NCI-H2227 treated with DMSO at 0.1 percent for 48 hours (cell line): ENCODE measurements around the gene SCYGR2.

Experiments used
- DNase-seq: peaks from one replicate; lab custom pipeline; 2025; lab: John Stamatoyannopoulos, UW

Gene SCYGR2

GRCh38 chr2:227613272-227613660 lies 14.6 kb downstream of the SCYGR2 start:
- DNase-seq, result no peak

- no peak for DNase-seq
Observed at GRCh38 chr2:227614246-227614645, 15.6 kb downstream of the SCYGR2 start.

GRCh38 chr2:227614740-227615139 lies 16.0 kb downstream of the SCYGR2 start, which contains the start of gene SCYGR3:
Gene SCYGR3 (minus strand): TSS chr2:227614840. CDS start chr2:227614840, 0 bp downstream.
- no peak for DNase-seq

- DNase-seq, result no peak
Observed at GRCh38 chr2:227615181-227615580, 16.5 kb downstream of the SCYGR2 start.

- DNase-seq, result no peak
Observed at GRCh38 chr2:227615906-227616305, 17.2 kb downstream of the SCYGR2 start.

- DNase-seq, result no peak
Observed at GRCh38 chr2:227616631-227617030, 17.9 kb downstream of the SCYGR2 start.

- DNase-seq, result no peak
Observed at GRCh38 chr2:227617316-227618230, 18.9 kb downstream of the SCYGR2 start, which contains the start of gene SCYGR4. Gene SCYGR4 (plus strand): TSS chr2:227617498. CDS start chr2:227617498, 0 bp downstream.

GRCh38 chr2:227623226-227623625 lies 24.5 kb downstream of the SCYGR2 start:
- DNase-seq, result no peak

- DNase-seq, result no peak
Observed at GRCh38 chr2:227625420-227625819, 26.7 kb downstream of the SCYGR2 start.

GRCh38 chr2:227626580-227627151 lies 28.0 kb downstream of the SCYGR2 start:
- DNase-seq, result no peak

GRCh38 chr2:227627769-227628168 lies 29.1 kb downstream of the SCYGR2 start:
- DNase-seq, result no peak

GRCh38 chr2:227629435-227629834 lies 30.7 kb downstream of the SCYGR2 start:
- DNase-seq, result no peak

GRCh38 chr2:227630322-227630721 lies 31.6 kb downstream of the SCYGR2 start:
- no peak for DNase-seq

GRCh38 chr2:227632827-227633226 lies 34.1 kb downstream of the SCYGR2 start:
- DNase-seq, result no peak

GRCh38 chr2:227634201-227634600 lies 35.5 kb downstream of the SCYGR2 start:
- DNase-seq, result no peak

- DNase-seq, result no peak
Observed at GRCh38 chr2:227642656-227643055, 44.0 kb downstream of the SCYGR2 start.

GRCh38 chr2:227643990-227644551 lies 45.4 kb downstream of the SCYGR2 start:
- DNase-seq, result no peak
